ENCODE measurements around the gene SSTR5. TPM values are rescaled to one million over a fixed set of nuclear protein-coding genes. Genes with fewer than 3 reads are reported as not detected.

Gene SSTR5
- total RNA-seq, 1 experiment from 2014 or later, result not detected

GRCh38 chr16:1100084-1100800 is 27.7 kb downstream of the SSTR5 start:
- no peak overlapping the region for H3K27ac ChIP-seq
- DNase-seq, result no peak
- H3K79me2 ChIP-seq (ENCODE audit: low read depth), result no peaks in the 10 kb centered on the region
- no TSS peak for BruUV-seq (replicated peaks)
- no peaks in the 10 kb centered on the region; the same call in 1 of the 2 replicates for H4K20me1 ChIP-seq (ENCODE audit: insufficient read depth)
- no peaks in the 10 kb centered on the region for H3K9me3 ChIP-seq (ENCODE audit: insufficient read depth, low read depth)
- H3F3A ChIP-seq (ENCODE audit: insufficient read depth, low read depth), result no peaks in the 10 kb centered on the region
- no peak overlapping the region for H2AFZ ChIP-seq
- peaks cover 65% of the 10 kb centered on the region for H3K27me3 ChIP-seq (ENCODE audit: insufficient read depth, low read depth)
- intact Hi-C loops (cut with micrococcal nuclease; ENCODE audit: unreplicated experiment), result no loop called here
- H3K4me3 ChIP-seq, result no peak overlapping the region
- no peaks in the 10 kb centered on the region for H3K9me2 ChIP-seq (ENCODE audit: insufficient read depth)
- H3K4me1 ChIP-seq (replicated peaks; ENCODE audit: insufficient read depth), result no peaks in the 10 kb centered on the region
- no peak for TF ChIP-seq EZH2 (IDR thresholded peaks at IDR 0.05; ENCODE audit: low read depth)
- TF ChIP-seq, protein P1, sequence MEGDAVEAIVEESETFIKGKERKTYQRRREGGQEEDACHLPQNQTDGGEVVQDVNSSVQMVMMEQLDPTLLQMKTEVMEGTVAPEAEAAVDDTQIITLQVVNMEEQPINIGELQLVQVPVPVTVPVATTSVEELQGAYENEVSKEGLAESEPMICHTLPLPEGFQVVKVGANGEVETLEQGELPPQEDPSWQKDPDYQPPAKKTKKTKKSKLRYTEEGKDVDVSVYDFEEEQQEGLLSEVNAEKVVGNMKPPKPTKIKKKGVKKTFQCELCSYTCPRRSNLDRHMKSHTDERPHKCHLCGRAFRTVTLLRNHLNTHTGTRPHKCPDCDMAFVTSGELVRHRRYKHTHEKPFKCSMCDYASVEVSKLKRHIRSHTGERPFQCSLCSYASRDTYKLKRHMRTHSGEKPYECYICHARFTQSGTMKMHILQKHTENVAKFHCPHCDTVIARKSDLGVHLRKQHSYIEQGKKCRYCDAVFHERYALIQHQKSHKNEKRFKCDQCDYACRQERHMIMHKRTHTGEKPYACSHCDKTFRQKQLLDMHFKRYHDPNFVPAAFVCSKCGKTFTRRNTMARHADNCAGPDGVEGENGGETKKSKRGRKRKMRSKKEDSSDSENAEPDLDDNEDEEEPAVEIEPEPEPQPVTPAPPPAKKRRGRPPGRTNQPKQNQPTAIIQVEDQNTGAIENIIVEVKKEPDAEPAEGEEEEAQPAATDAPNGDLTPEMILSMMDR (conservative IDR thresholded peaks at IDR 0.05), result no peak
- no peaks in the 10 kb centered on the region for H3K36me3 ChIP-seq (ENCODE audit: low read depth)
- CTCF ChIA-PET, result no interaction called here
- H3K4me2 ChIP-seq, result no peak overlapping the region
- POLR2A ChIA-PET (ENCODE audit: unreplicated experiment), result no interaction called here

GRCh38 chr16:1101133-1101532 is 28.6 kb downstream of the SSTR5 start:
- H2AFZ ChIP-seq, result no peak overlapping the region
- H3K79me2 ChIP-seq (ENCODE audit: low read depth), result no peaks in the 10 kb centered on the region
- no peaks in the 10 kb centered on the region for H3K9me3 ChIP-seq (ENCODE audit: insufficient read depth, low read depth)
- ChIA-PET CTCF (interaction anchor here (0.5 to 0.6 kb wide), 2 partner anchors 41 to 44 kb away, joined by 3 to 4 read pairs; no protein-coding TSS in a partner anchor), POLR2A (ENCODE audit: unreplicated experiment) (no interaction called here)
- H3K27ac ChIP-seq, result no peak overlapping the region
- no peaks in the 10 kb centered on the region for H3K4me1 ChIP-seq (replicated peaks; ENCODE audit: insufficient read depth)
- BruUV-seq (replicated peaks), result no TSS peak
- no peaks in the 10 kb centered on the region for H3K9me2 ChIP-seq (ENCODE audit: insufficient read depth)
- no peaks in the 10 kb centered on the region for H4K20me1 ChIP-seq (ENCODE audit: insufficient read depth)
- no peaks in the 10 kb centered on the region for H3K36me3 ChIP-seq (ENCODE audit: low read depth)
- no peak for TF ChIP-seq EZH2 (IDR thresholded peaks at IDR 0.05; ENCODE audit: low read depth)
- TF ChIP-seq, protein P1 (conservative IDR thresholded peaks at IDR 0.05), result no peak
- peaks cover 64% of the 10 kb centered on the region for H3K27me3 ChIP-seq (ENCODE audit: insufficient read depth, low read depth)
- no peaks in the 10 kb centered on the region for H3F3A ChIP-seq (ENCODE audit: insufficient read depth, low read depth)
- no peak overlapping the region for H3K4me2 ChIP-seq
- no peak overlapping the region for H3K4me3 ChIP-seq
- intact Hi-C loops (cut with micrococcal nuclease; ENCODE audit: unreplicated experiment), result no loop called here
- DNase-seq, result no peak

DNA sequence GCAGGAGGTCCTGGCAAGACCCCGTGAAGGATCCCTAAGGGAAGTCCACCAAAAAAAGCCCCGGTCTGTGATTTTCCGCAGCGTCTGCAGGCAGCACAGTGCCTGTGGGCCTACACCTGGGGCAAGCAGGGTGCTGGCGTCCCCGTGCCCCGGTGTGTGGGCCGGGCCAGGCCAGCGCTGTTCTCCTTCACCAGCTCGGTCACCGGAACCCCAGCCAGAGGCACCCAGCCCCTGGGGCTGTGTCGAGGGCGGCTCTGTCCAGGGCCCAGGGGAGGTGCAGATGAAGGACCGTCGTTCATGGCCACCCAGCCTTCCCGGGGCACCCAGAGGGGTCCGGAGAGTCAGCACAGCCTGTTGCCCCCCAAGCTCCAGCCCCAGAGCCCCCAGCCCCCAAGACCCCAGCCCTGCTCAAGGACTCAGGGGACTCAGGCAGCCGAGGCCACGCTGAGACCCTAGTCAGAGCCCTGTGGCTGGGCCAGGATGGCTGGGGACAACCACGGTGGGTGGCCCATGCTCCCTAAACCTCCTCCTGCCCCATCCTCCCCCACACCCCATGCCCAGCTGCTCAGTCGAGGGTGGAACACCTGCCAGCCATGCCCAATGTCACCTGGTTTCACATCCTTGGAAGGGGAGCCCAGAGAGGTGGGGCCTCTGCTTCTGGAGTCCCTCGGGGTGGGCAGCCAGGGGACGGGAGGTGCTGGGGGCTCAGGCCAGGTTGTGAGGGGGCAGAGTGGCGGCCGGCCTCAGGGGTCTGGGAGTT is 29.2 kb downstream of the SSTR5 start:
- no peak overlapping the region for H3K4me2 ChIP-seq
- no peak overlapping the region for H3K4me3 ChIP-seq
- BruUV-seq (replicated peaks), result no TSS peak
- no peaks in the 10 kb centered on the region for H3K9me3 ChIP-seq (ENCODE audit: insufficient read depth, low read depth)
- no peaks in the 10 kb centered on the region for H4K20me1 ChIP-seq (ENCODE audit: insufficient read depth)
- H3F3A ChIP-seq (ENCODE audit: insufficient read depth, low read depth), result no peaks in the 10 kb centered on the region
- H3K9me2 ChIP-seq (ENCODE audit: insufficient read depth), result no peaks in the 10 kb centered on the region
- peaks cover 58% of the 10 kb centered on the region for H3K27me3 ChIP-seq (ENCODE audit: insufficient read depth, low read depth)
- H3K36me3 ChIP-seq (ENCODE audit: low read depth), result no peaks in the 10 kb centered on the region
- TF ChIP-seq, protein P1 (conservative IDR thresholded peaks at IDR 0.05), result no peak
- no peak for TF ChIP-seq EZH2 (IDR thresholded peaks at IDR 0.05; ENCODE audit: low read depth)
- no peak for DNase-seq
- H3K27ac ChIP-seq, result no peak overlapping the region
- ChIA-PET POLR2A (ENCODE audit: unreplicated experiment) (no interaction called here), CTCF (interaction anchor here (0.5 to 0.6 kb wide), 2 partner anchors 42 to 44 kb away, joined by 3 to 4 read pairs; no protein-coding TSS in a partner anchor)
- H2AFZ ChIP-seq, result no peak overlapping the region
- intact Hi-C loops (cut with micrococcal nuclease; ENCODE audit: unreplicated experiment), result loop anchor here (2.0 kb wide), 3 partner anchors 45 to 389 kb away; no protein-coding TSS in a partner anchor
- H3K79me2 ChIP-seq (ENCODE audit: low read depth), result no peaks in the 10 kb centered on the region
- H3K4me1 ChIP-seq (replicated peaks; ENCODE audit: insufficient read depth), result no peaks in the 10 kb centered on the region
